NCI-H187 (cell line): ENCODE results near the gene FAU.
"Not testable (repeated sequence)": the region's sequence is repeated elsewhere in the genome, so short reads cannot be mapped to it uniquely, and the experiment has no call there.

Experiments
- DNase-seq, 2 experiments: peaks; one replicate each; lab custom pipeline; 2025; lab: John Stamatoyannopoulos, UW

Gene FAU

DNA sequence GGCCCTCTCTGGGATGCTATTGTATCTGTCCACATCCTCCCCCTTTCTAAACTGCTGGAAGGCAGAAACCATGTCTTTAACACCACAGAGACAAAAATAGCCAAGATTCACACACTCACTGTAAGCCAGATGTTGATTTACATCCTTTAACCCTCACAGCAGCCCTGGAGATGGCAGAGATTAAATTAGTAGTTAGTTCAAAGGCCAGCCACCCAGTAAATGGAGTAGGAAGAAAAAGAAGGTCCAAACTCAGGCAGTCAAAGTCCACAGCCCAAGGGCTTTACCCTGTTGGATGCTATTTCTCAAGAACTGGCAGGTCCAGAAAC lies 2.3 kb downstream of the FAU start:
- no peak for DNase-seq

DNA sequence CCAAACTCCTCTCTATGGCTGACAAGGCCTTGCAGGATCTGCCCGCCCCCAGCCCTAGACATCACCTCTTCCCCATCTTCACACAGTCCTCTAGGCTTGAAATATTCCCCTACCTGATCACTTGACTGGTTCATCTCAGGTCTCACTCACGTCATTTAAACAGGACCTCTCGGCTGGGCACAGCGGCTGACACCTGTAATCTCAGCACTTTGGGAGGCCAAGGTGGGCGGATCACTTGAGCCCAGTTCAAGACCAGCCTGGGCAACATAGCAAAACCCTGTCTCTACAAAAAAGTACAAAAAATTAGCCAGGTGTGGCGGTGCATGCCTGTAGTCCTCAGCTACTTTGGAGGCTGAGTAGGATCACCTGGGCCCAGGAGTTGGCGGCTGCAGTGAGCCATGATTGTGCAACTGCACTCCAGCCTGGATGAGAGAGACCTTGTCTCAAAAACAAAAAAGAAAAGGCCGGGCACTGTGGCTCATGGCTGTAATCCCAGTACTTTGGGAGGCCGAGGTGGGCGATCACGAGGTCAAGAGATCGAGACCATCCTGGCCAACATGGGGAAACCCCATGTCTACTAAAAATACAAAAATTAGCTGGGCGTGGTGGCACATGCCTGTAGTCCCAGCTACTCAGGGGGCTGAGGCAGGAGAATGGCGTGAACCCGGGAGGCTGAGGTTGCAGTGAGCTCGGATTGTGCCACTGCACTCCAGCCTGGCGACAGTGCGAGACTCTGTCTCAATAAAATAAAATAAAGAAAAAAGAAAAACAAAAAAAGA lies 2.9 kb downstream of the FAU start:
- DNase-seq, result not testable (repeated sequence)

GRCh38 chr11:65118097-65118837 lies 3.7 kb downstream of the FAU start:
- DNase-seq, result no peak

- DNase-seq, result peak; percentile 95 to 98
These were observed 4.5 kb downstream of the FAU start, which contains the start of gene ZNHIT2 for GRCh38 chr11:65117206-65118096. Gene ZNHIT2, minus strand, starts transcription at chr11:65117701. Its CDS starts 48 bp downstream, at chr11:65117653.

GRCh38 chr11:65116370-65117205 lies 5.3 kb downstream of the FAU start:
- DNase-seq, result no peak

DNA sequence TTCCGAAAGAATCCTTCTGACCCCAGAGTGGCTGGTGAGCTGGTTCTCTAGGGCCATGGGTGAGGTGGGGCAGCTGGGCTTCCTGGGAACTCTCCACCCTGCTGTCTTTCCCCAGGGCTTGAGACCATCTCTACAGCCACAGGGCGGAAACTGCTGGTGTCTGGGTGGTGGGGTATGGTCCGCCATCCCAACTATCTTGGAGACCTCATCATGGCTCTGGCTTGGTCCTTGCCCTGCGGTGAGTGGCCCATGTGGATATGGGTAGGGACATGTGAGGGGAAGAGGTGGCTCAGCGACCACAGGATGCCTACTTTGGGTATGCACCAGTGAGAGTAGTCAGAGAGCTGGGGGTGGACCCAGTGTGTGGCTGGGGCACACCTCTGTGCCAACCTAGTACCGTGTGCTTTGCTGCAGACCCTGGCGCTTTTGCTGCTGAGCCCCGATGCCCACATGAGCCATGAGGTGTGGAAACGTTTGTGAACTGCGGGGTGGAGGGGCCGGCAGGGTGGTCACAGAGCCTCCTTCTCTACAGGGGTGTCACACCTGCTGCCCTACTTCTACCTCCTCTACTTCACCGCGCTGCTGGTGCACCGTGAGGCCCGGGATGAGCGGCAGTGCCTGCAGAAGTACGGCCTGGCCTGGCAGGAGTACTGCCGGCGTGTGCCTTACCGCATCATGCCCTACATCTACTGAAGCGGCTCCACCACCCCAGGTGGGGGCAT lies 6.4 kb downstream of the FAU start:
- DNase-seq, result no peak

DNA sequence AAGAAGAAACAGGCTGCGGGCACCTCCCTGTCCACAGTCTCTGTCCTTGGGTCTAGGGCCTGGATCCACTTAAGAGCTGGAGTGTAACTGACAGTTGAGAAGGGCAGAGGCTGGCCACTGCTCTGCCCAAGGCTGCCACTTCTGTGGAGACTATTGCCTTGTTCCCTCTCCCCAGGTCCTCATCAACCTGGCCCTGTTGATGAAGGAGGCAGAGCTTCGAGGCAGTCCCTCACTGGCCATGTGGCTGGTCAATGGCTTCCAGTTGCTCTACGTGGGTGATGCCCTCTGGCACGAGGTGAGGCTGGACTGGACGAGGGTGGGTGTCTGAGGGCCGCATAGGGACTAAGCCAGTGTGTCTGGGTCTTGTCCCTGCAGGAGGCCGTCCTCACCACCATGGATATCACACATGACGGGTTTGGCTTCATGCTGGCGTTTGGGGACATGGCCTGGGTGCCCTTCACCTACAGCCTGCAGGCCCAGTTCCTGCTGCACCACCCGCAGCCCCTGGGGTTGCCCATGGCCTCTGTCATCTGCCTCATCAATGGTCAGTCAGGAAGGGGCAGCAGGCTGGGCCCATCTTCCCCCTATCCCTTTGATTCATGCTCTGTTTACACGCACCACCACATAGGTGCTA lies 7.3 kb downstream of the FAU start:
- no peak for DNase-seq

- no peak for DNase-seq
These were observed 8.1 kb downstream of the FAU start for GRCh38 chr11:65113839-65114238.

GRCh38 chr11:65113361-65113756 lies 8.6 kb downstream of the FAU start:
- DNase-seq, result no peak

DNA sequence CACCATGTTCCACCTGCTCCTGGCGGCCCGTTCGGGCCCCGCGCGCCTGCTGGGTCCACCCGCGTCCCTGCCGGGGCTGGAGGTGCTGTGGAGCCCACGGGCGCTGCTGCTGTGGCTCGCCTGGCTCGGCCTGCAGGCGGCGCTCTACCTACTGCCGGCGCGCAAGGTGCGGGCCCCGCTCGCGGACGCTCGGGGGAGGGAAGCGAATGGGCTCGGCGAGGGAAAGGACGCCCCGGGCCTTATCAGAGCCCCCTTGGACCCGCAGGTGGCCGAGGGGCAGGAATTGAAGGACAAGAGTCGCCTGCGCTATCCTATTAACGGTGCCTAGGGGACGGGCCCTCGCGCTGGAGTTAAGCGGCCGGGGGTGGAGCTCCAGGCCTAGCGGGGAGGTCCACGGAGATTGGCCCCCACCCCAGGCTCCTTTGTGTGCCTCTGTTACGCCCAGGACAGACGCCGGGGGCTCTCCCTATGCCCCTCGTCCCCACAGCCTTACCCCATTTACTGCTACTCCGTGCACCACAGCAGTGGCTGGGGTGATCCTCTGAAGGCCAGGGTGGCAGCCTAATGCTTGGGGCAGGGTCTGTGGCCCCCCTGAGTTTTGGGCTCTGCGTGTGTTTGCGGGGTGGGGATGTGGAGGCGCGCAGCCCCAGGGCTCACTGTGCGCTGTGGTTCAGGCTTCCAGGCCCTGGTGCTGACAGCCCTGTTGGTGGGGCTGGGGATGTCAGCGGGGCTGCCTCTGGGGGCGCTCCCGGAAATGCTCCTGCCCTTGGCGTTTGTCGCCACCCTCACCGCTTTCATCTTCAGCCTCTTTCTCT lies 9.2 kb downstream of the FAU start:
- peak; percentile 24 to 59 for DNase-seq

GRCh38 chr11:65111744-65112545 lies 10.0 kb downstream of the FAU start, which contains the start of gene TM7SF2:
Gene TM7SF2, plus strand, starts transcription at chr11:65111872. Its CDS starts 144 bp downstream, at chr11:65112016.
- peak; percentile 93 to 98 for DNase-seq

DNA sequence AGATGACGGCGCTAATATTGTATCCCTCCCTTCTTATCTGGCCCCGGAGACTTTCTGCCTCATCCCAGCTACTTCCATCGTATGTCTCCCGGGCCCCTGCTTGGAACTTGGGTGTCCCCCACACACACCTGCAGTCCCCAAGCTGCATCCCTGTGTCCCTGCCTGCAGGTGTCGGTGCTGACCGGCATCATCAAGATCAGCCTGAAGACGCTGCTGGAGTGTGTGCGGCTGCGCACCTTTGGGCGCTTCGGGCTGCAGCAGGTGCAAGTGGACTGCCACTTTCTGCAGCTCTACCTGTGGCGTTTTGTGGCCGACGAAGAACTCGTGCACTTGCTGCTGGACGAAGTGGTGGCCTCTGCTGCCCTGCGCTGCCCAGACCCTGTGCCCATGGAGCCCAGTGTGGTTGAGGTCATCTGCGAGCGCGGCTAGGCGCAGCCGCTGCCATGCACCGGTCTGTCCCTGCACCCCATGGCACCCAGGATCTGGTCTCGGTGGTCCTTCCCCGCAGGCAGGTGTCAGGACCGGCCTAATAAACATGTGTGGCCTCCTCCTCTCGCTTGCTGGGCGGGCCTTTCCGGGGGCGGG lies 10.7 kb downstream of the FAU start:
- DNase-seq, result no peak

- peak; percentile 64 to 76 for DNase-seq
These were observed 11.5 kb downstream of the FAU start for GRCh38 chr11:65110354-65110861.

DNA sequence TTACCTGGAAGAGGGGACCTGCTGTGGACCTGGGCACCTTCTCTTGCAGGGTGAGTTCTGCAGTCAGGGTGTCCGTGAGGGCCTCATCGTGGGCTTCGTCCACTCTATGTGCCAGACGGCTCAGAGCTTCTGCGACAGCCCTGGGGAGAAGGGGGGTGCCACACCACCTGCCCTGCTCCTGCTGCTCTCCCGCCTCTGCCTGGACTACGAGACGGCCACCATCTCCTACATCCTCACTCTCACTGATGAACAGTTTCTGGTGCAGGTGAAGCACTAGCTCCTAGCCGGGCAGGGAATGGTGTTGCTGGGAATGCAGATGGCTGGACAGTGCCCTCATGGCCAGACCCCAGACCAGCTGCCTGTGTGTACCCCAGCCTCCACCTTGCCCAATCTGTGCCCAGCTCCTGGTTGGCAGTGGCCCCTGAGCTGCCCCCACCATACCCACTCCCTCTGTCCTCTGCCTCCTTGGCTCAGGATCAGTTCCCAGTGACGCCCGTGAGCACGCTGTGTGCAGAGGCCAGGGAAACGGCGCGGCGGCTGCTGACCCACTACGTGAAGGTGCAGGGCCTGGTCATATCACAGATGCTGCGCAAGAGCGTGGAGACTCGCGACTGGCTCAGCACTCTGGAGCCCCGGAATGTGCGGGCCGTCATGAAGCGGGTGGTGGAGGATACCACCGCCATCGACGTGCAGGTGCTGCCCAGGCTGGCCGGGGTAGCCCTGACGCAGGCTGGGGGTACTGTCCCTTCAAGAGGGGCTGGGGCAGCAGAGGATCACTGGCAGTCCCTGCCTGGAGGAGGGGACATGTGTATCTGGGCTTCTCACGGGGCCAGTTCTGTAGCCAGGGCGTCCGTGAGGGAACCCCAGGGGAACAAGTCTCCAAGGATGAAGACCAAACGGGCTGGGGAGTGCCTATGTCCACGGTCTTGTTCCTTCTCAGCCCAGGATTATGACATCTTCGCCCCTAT lies 12.4 kb downstream of the FAU start:
- DNase-seq, result no peak

GRCh38 chr11:65108469-65109123 lies 13.3 kb downstream of the FAU start:
- DNase-seq, result no peak
